Spleen (tissue), 7 donors: ENCODE measurements around the gene SEMA7A.

Experiments used
- POLR2A ChIP-seq, 3 donors: fragments of 450-650 bp; IDR thresholded peaks; one replicate each; pipeline ENCODE4 v1.5.1; 2017; ENCODE audit warnings: antibody characterized with exemption in 3 of 3, mild to moderate bottlenecking in 1 of 3
- TF ChIP-seq, protein P1 (sequence below), 11 experiments: fragments of 200-600 bp in 7 of 11; fragments of 450-650 bp in 4 of 11; sonication (generic) in 4 of 11; IDR thresholded peaks in 8 of 11; conservative IDR thresholded peaks in 3 of 11; 1 replicate in 7 of 11; 2 replicates in 4 of 11; pipeline versions ENCODE4 v1.4.0 to v1.8.0; 2016 to 2021; ENCODE audit warnings: antibody characterized with exemption in 11 of 11, inconsistent platforms in 4 of 11, mild to moderate bottlenecking in 1 of 11
- donor health status: DM: no; HTN: no; CAD: no; lungs with moderate emphysema.
- donor health status: DM: no; HTN: no; CAD: no.
- donor health status: DM: no; HTN: no; CAD: no.

DNA sequence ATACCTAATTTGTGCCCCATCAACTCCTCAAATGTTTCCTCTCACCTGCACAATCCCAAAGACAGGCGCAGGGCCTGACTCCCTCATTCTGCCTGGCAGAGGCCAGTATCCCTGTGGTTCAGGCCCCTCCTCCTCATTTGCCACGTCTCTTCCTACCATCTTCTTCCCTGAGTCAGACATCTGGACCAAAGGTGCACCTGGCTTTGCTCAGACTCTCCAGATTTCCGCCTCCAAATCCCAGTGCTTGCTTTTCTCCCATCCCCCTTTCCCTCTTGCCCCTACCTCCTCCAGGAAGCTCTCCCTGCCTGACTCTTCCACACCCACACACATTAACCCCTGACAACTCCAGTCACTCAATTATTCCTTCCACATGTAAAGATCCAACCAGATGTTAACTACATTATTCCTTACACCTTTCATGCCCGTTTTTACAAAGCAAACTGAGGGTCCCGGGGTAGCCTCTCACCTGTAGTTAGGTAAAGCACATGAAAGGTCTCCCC is 19.6 kb downstream of the SEMA7A start:
- no peak for TF ChIP-seq POLR2A (IDR thresholded peaks at IDR 0.05)
- TF ChIP-seq, protein P1, sequence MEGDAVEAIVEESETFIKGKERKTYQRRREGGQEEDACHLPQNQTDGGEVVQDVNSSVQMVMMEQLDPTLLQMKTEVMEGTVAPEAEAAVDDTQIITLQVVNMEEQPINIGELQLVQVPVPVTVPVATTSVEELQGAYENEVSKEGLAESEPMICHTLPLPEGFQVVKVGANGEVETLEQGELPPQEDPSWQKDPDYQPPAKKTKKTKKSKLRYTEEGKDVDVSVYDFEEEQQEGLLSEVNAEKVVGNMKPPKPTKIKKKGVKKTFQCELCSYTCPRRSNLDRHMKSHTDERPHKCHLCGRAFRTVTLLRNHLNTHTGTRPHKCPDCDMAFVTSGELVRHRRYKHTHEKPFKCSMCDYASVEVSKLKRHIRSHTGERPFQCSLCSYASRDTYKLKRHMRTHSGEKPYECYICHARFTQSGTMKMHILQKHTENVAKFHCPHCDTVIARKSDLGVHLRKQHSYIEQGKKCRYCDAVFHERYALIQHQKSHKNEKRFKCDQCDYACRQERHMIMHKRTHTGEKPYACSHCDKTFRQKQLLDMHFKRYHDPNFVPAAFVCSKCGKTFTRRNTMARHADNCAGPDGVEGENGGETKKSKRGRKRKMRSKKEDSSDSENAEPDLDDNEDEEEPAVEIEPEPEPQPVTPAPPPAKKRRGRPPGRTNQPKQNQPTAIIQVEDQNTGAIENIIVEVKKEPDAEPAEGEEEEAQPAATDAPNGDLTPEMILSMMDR (IDR thresholded peaks at IDR 0.05 in 8 of 11, conservative IDR thresholded peaks at IDR 0.05 in 3 of 11) = no peak
